Karpas-422 (cell line): Measurements from ENCODE around the gene INPP5E. TPM values are rescaled to one million over a fixed set of nuclear protein-coding genes. Genes with fewer than 3 reads are reported as not detected.
A peak's percentile ranks its signal among the peaks of the same experiment; 100 is the strongest.
"Not testable (repeated sequence)": the region's sequence is repeated elsewhere in the genome, so short reads cannot be mapped to it uniquely, and the experiment has no call there.

ENCODE experiments used
- DNase-seq: peaks from one replicate; pipeline ENCODE4 v3.0.0-alpha.2; 2015
- H2AFZ ChIP-seq: fragments of 200-600 bp; sonication (generic); 2 replicates; pipeline ENCODE4 v1.6.1; 2014; ENCODE audit warnings: antibody characterized with exemption, low read length, mixed read lengths
- H3K27ac ChIP-seq: fragments of 200-600 bp; sonication (generic); 2 replicates; pipeline ENCODE4 v1.5.1; 2014; ENCODE audit warnings: mild to moderate bottlenecking, low read length, moderate library complexity
- H3K27me3 ChIP-seq: fragments of 200-600 bp; sonication (generic); 2 replicates; pipeline ENCODE4 v1.6.1; 2014; ENCODE audit warnings: low read length, mixed read lengths
- H3K36me3 ChIP-seq: fragments of 200-600 bp; sonication (generic); 2 replicates; pipeline ENCODE4 v1.6.1; 2014; ENCODE audit warnings: low read length, mixed read lengths; ENCODE audit not compliant: insufficient read depth
- H3K4me1 ChIP-seq: fragments of 200-600 bp; sonication (generic); 2 replicates; pipeline ENCODE4 v1.6.1; 2014; ENCODE audit warnings: mild to moderate bottlenecking, low read length, mixed read lengths
- H3K4me2 ChIP-seq: fragments of 200-600 bp; sonication (generic); 2 replicates; pipeline ENCODE4 v1.6.1; 2014; ENCODE audit warnings: low read length, low read depth, mild to moderate bottlenecking; ENCODE audit not compliant: poor library complexity, severe bottlenecking
- H3K4me3 ChIP-seq: fragments of 200-600 bp; sonication (generic); 2 replicates; pipeline ENCODE4 v1.5.1; 2014; ENCODE audit warnings: mild to moderate bottlenecking, antibody characterized with exemption, low read length, mixed read lengths
- H3K79me2 ChIP-seq: fragments of 200-600 bp; sonication (generic); 2 replicates; pipeline ENCODE4 v1.6.1; 2014; ENCODE audit warnings: mild to moderate bottlenecking, low read length, mixed read lengths
- H3K9ac ChIP-seq: fragments of 200-600 bp; sonication (generic); 2 replicates; pipeline ENCODE4 v1.6.0; 2014; ENCODE audit warnings: low read length
- H3K9me2 ChIP-seq: fragments of 200-600 bp; sonication (generic), shearing (Covaris generic); replicated peaks from 2 replicates; pipeline ENCODE4 v1.6.0; 2014; ENCODE audit warnings: mild to moderate bottlenecking, low read length, moderate library complexity; ENCODE audit not compliant: insufficient read depth
- H3K9me3 ChIP-seq: fragments of 300-700, 200-600 bp; sonication (generic); 2 replicates; pipeline ENCODE4 v1.6.1; 2014; ENCODE audit warnings: low read length, mixed read lengths
- H4K20me1 ChIP-seq: fragments of 200-600 bp; sonication (generic); 2 replicates; pipeline ENCODE4 v1.6.1; 2014; ENCODE audit warnings: mild to moderate bottlenecking, antibody characterized with exemption, low read length, low read depth; ENCODE audit not compliant: insufficient read depth
- total RNA-seq: library from RNA; depleted of rRNA; stranded (reverse); fragments of >200 nt; shearing (Covaris generic); gene quantifications from 2 replicates; pipeline ENCODE4 v1.2.3, GENCODE V29; 2014; ENCODE audit warnings: low replicate concordance

The INPP5E gene
- total RNA-seq, 1 experiment from 2014 or later, result 8.0 TPM

GRCh38 chr9:136411378-136411777 lies 28.3 kb downstream of the INPP5E start:
- H3K4me3 ChIP-seq, result peak overlapping the region; percentile 90
- peak overlapping the region; percentile 94 for H3K9ac ChIP-seq
- H4K20me1 ChIP-seq, result peaks cover 14% of the 10 kb centered on the region; the same call in 1 of the 2 replicates
- H3K36me3 ChIP-seq, result peaks cover 32% of the 10 kb centered on the region; the same call in 1 of the 2 replicates
- H3K27ac ChIP-seq, result peak overlapping the region; percentile 5; the same call in 1 of the 2 replicates
- no peak for DNase-seq
- H3K9me2 ChIP-seq, result no peaks in the 10 kb centered on the region
- H3K27me3 ChIP-seq, result no peaks in the 10 kb centered on the region
- H3K79me2 ChIP-seq, result peaks cover 59% of the 10 kb centered on the region
- H3K9me3 ChIP-seq, result no peaks in the 10 kb centered on the region
- H3K4me1 ChIP-seq, result peaks cover 29% of the 10 kb centered on the region
- H2AFZ ChIP-seq, result no peak overlapping the region
- peak overlapping the region; percentile 93 for H3K4me2 ChIP-seq

DNA sequence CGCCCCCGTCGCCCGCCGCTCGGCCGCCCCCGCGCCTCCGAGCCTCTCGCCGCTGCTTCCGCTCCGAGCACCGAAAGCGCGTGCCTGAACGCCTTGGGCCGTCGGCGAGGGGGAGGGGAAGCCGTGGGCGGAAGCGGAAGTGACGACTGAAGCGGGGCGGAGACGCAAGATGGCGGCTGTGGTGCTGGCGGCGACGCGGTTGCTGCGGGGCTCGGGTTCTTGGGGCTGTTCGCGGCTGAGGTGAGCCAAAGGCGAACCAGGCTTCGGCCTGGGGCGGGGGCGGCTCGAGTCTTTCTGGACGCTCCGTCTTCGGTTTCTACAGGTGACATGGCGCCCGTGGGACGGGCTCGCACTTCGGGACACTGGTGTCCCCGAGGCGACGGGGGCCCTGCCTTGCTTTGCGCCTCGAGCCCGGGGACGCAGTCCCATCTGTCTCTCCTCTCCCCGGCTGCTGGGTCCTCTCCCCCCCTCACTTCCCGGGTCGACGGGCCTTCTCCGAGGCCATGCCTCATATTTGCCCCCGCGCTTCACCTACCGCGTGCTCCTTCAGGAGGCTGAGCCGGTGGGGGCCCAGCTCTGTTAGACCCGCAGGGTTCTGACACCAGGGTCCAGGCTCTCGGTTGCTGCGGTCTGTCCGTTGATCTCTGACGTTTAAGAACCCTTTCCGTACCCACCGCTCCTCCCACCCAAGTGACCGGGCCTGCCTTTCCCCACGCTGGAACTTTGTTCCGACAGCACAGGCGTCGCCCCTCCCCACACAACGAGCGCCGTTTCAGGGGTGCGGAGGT lies 29.0 kb downstream of the INPP5E start, which contains the start of the genes ENTR1 and PMPCA:
Gene ENTR1 (minus strand): TSS at position 115 of the 788 bp plus-strand sequence. CDS start 217 bp downstream, outside the sequence.
Gene PMPCA (plus strand): TSS at position 159 of the 788 bp plus-strand sequence. CDS start 11 bp downstream, at position 170.
- H3K27ac ChIP-seq, result peak within 1 kb of the TSS; percentile 69
- peak within 1 kb of the TSS; percentile 90 for H3K4me3 ChIP-seq
- no peaks in the 10 kb centered on the region for H3K27me3 ChIP-seq
- peak; percentile 98 for DNase-seq
- H3K4me2 ChIP-seq, result peak within 1 kb of the TSS; percentile 93
- H2AFZ ChIP-seq, result no peak within 1 kb of the TSS
- H3K36me3 ChIP-seq, result peaks cover 29% of the 10 kb centered on the region; the same call in 1 of the 2 replicates
- H3K79me2 ChIP-seq, result peaks cover 59% of the 10 kb centered on the region
- H3K9me2 ChIP-seq, result no peaks in the 10 kb centered on the region
- peak within 1 kb of the TSS; percentile 94 for H3K9ac ChIP-seq
- H3K9me3 ChIP-seq, result no peaks in the 10 kb centered on the region
- peaks cover 14% of the 10 kb centered on the region; the same call in 1 of the 2 replicates for H4K20me1 ChIP-seq
- H3K4me1 ChIP-seq, result peaks cover 29% of the 10 kb centered on the region

DNA sequence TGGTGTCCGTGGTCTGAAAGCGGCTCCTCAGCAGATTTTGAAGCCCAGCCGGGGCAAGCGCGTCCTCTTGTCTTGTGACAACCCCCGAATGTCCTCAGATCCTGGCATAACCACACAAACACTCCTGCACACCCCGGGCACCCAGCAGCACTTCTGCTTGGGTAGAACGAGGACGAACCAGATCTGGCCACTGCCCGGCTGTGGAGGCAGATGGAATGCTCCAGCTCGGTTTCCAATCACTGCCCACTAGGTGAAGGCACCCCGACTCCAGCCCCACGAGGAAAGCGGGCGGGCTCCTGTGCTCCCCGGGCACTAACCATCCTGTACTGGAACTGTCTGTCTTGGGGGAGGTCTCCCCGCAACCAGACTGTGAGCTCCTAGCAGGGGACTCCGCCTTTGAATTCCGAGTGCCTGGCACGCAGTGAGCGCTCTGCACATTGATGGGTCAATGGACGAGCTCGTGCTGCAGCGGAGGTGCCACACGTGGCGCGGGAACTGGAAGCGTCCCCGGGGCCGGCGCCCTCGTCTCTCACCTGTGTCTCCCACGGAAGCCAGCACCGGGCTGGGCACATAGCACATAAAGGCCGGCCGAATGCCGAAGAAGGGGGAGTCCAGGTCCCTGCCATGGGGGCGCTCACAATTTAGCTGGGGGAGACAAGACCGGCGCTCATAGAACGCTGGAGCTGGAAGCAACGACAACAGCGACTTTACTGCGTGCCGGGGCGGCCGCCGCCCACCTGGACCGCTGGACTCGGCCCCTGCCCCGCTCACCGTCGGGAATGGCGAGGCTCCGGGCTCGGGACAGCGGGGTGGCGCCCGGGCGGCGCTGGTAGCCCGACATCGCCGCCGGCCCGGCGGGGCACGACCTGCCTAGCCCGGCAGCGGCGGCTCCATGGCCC lies 29.8 kb downstream of the INPP5E start:
- Histone ChIP-seq H3K27ac (peak overlapping the region; percentile 69), H3K9ac (peak overlapping the region; percentile 94), H2AFZ (no peak overlapping the region), H3K9me3 (no peaks in the 10 kb centered on the region), H3K4me2 (peak overlapping the region; percentile 63), H3K79me2 (peaks cover 59% of the 10 kb centered on the region), H4K20me1 (peaks cover 14% of the 10 kb centered on the region; the same call in 1 of the 2 replicates), H3K4me1 (peaks cover 29% of the 10 kb centered on the region), H3K27me3 (no peaks in the 10 kb centered on the region), H3K36me3 (peaks cover 32% of the 10 kb centered on the region; the same call in 1 of the 2 replicates), H3K9me2 (no peaks in the 10 kb centered on the region), H3K4me3 (peak overlapping the region; percentile 80)
- peak; percentile 74 for DNase-seq

GRCh38 chr9:136407911-136408310 lies 31.7 kb downstream of the INPP5E start:
- H3K27me3 ChIP-seq, result no peaks in the 10 kb centered on the region
- no peak overlapping the region for H3K4me2 ChIP-seq
- no peaks in the 10 kb centered on the region for H3K9me2 ChIP-seq
- no peak overlapping the region for H2AFZ ChIP-seq
- peaks cover 48% of the 10 kb centered on the region for H3K79me2 ChIP-seq
- peaks cover 29% of the 10 kb centered on the region for H3K4me1 ChIP-seq
- H3K4me3 ChIP-seq, result no peak overlapping the region
- H3K9ac ChIP-seq, result no peak overlapping the region
- no peak for DNase-seq
- no peaks in the 10 kb centered on the region for H3K9me3 ChIP-seq
- H3K27ac ChIP-seq, result 0 out of 2 replicates have a peak overlapping the region, but pooled peaks have one; percentile 20
- peaks cover 13% of the 10 kb centered on the region; the same call in 1 of the 2 replicates for H4K20me1 ChIP-seq
- peaks cover 30% of the 10 kb centered on the region; the same call in 1 of the 2 replicates for H3K36me3 ChIP-seq

DNA sequence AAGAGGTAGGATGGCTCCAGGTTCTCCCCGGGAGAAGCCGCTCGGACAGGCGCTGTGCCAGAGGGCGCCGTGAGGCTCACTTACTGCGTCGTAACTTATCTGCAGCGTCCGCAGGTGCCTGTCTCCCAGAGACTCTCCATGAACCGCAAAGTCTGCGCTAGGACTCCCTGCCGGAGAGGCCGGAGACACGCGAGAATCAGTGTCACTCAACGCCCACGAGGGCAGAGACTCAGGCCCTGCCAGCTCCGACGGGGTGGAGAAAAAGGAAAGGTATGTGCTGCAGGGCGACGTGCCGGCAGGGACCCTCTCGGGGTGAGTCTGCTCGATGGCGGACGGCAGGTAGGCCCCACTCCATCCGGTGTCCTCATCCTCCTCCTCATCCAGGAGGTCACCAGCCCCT lies 32.6 kb downstream of the INPP5E start:
- peaks cover 26% of the 10 kb centered on the region for H3K4me1 ChIP-seq
- peaks cover 28% of the 10 kb centered on the region; the same call in 1 of the 2 replicates for H3K36me3 ChIP-seq
- H2AFZ ChIP-seq, DNase-seq, H3K4me3 ChIP-seq, H3K9ac ChIP-seq, H3K9me2 ChIP-seq, H3K27ac ChIP-seq, H3K27me3 ChIP-seq, H3K4me2 ChIP-seq, H3K9me3 ChIP-seq: not testable (repeated sequence)
- peaks cover 10% of the 10 kb centered on the region; the same call in 1 of the 2 replicates for H4K20me1 ChIP-seq
- H3K79me2 ChIP-seq, result peaks cover 39% of the 10 kb centered on the region

DNA sequence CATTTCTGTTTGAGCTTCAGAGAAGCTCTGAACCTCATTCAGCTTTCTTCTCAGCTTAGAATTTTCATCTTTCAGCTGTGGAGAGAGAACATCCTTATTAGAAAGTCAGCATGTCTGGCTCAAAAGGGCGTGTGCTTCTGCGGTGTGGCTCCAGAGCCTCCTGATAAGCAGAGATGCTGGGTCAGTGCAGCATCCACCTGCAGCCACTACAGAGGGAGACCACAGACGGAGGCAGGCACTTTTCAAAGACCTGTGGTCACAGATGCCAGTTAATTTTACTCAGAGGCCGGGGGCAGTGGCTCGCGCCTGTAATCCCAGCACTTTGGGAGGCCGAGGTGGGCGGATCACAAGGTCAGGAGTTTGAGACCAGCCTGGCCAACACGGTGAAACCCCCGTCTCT lies 33.7 kb downstream of the INPP5E start:
- not testable (repeated sequence) for H4K20me1 ChIP-seq, H3K9ac ChIP-seq, H3K27me3 ChIP-seq, H3K9me2 ChIP-seq, H3K9me3 ChIP-seq, DNase-seq, H2AFZ ChIP-seq, H3K4me2 ChIP-seq, H3K27ac ChIP-seq, H3K4me3 ChIP-seq
- Histone ChIP-seq H3K4me1 (peaks cover 18% of the 10 kb centered on the region), H3K79me2 (peaks cover 28% of the 10 kb centered on the region), H3K36me3 (peaks cover 24% of the 10 kb centered on the region; the same call in 1 of the 2 replicates)

GRCh38 chr9:136405481-136405880 lies 34.2 kb downstream of the INPP5E start:
- no peak overlapping the region for H3K4me3 ChIP-seq
- H3K36me3 ChIP-seq, result peaks cover 24% of the 10 kb centered on the region; the same call in 1 of the 2 replicates
- peaks cover 24% of the 10 kb centered on the region for H3K79me2 ChIP-seq
- no peak overlapping the region for H3K4me2 ChIP-seq
- H3K4me1 ChIP-seq, result peaks cover 22% of the 10 kb centered on the region
- H3K27me3 ChIP-seq, result no peaks in the 10 kb centered on the region
- DNase-seq, result no peak
- no peaks in the 10 kb centered on the region for H3K9me2 ChIP-seq
- H2AFZ ChIP-seq, result no peak overlapping the region
- no peaks in the 10 kb centered on the region for H3K9me3 ChIP-seq
- no peak overlapping the region for H3K9ac ChIP-seq
- no peak overlapping the region for H3K27ac ChIP-seq
- no peaks in the 10 kb centered on the region; the same call in 1 of the 2 replicates for H4K20me1 ChIP-seq
